Left renal pelvis (tissue), 4 donors: ENCODE results near the gene ADAMTSL5. TPM values are rescaled to one million over a fixed set of nuclear protein-coding genes. Genes with fewer than 3 reads are reported as not detected.
"Not testable (repeated sequence)": the region's sequence is repeated elsewhere in the genome, so short reads cannot be mapped to it uniquely, and the experiment has no call there.

Experiments used
- DNase-seq, 4 donors: peaks; one replicate each; pipeline ENCODE4 v3.0.0-alpha.2; 2013; ENCODE audit warnings: low read depth in 4 of 4, low spot score in 3 of 4
- polyA plus RNA-seq, 4 donors: library from polyadenylated mRNA; unstranded; fragments of 120-200 nt; gene quantifications; one replicate each; pipeline ENCODE4 v1.2.1, GENCODE V29; 2013; ENCODE audit not compliant: insufficient read length in 4 of 4

Gene ADAMTSL5
- polyA plus RNA-seq, result 1 to 10 TPM in 2 of 4 donors, under 1 TPM in 2; 0.79 to 2.5 (median 0.96) TPM

- no peak for DNase-seq
Observed at GRCh38 chr19:1512671-1513498, at the start of gene ADAMTSL5. Gene ADAMTSL5 (minus strand): TSS chr19:1513019. CDS start chr19:1510943, 2,076 bp downstream.

- DNase-seq, result no peak
Observed at GRCh38 chr19:1561236-1561842, 48.5 kb upstream of the ADAMTSL5 start.

GRCh38 chr19:1560286-1560882 lies 47.6 kb upstream of the ADAMTSL5 start:
- no peak for DNase-seq

- DNase-seq, result no peak
Observed at GRCh38 chr19:1558552-1558951, 45.7 kb upstream of the ADAMTSL5 start.

- no peak for DNase-seq
Observed at GRCh38 chr19:1556390-1557070, 43.7 kb upstream of the ADAMTSL5 start.

GRCh38 chr19:1555487-1556389 lies 42.9 kb upstream of the ADAMTSL5 start:
- no peak for DNase-seq

GRCh38 chr19:1554968-1555367 lies 42.1 kb upstream of the ADAMTSL5 start:
- no peak for DNase-seq

GRCh38 chr19:1553415-1553814 lies 40.6 kb upstream of the ADAMTSL5 start:
- DNase-seq, result no peak

GRCh38 chr19:1551068-1552040 lies 38.5 kb upstream of the ADAMTSL5 start:
- no peak for DNase-seq

- no peak for DNase-seq
Observed at GRCh38 chr19:1549332-1549945, 36.6 kb upstream of the ADAMTSL5 start.

- DNase-seq, result no peak
Observed at GRCh38 chr19:1540365-1540925, 27.6 kb upstream of the ADAMTSL5 start.

GRCh38 chr19:1539749-1540148 lies 26.9 kb upstream of the ADAMTSL5 start:
- not testable (repeated sequence) for DNase-seq

- DNase-seq, result no peak
Observed at GRCh38 chr19:1538978-1539377, 26.2 kb upstream of the ADAMTSL5 start.

GRCh38 chr19:1535699-1536098 lies 22.9 kb upstream of the ADAMTSL5 start:
- DNase-seq, result not testable (repeated sequence)

GRCh38 chr19:1534972-1535371 lies 22.2 kb upstream of the ADAMTSL5 start:
- DNase-seq, result no peak

- no peak for DNase-seq
Observed at GRCh38 chr19:1533510-1534150, 20.8 kb upstream of the ADAMTSL5 start.

- no peak for DNase-seq
Observed at GRCh38 chr19:1532003-1532402, 19.2 kb upstream of the ADAMTSL5 start.

- no peak for DNase-seq
Observed at GRCh38 chr19:1531587-1531986, 18.8 kb upstream of the ADAMTSL5 start.
